Effector CD8-positive, alpha-beta T cell (primary cell): ENCODE measurements around the gene PGC.
"Not testable (repeated sequence)": the region's sequence is repeated elsewhere in the genome, so short reads cannot be mapped to it uniquely, and the experiment has no call there.

Experiments
- DNase-seq: peaks from one replicate; lab custom pipeline; 2025; lab: John Stamatoyannopoulos, UW

Gene PGC

GRCh38 chr6:41775293-41775882, 28.2 kb upstream of the PGC start:
- no peak for DNase-seq

GRCh38 chr6:41774841-41775240, 27.6 kb upstream of the PGC start:
- no peak for DNase-seq

- no peak for DNase-seq
Measured at GRCh38 chr6:41771058-41771983, 24.1 kb upstream of the PGC start.

- DNase-seq, result no peak
Measured at GRCh38 chr6:41770381-41771057, 23.3 kb upstream of the PGC start.

GRCh38 chr6:41769376-41769775, 22.2 kb upstream of the PGC start:
- no peak for DNase-seq

GRCh38 chr6:41768545-41769308, 21.5 kb upstream of the PGC start:
- DNase-seq, result no peak

- DNase-seq, result no peak
Measured at GRCh38 chr6:41767112-41767833, 20.1 kb upstream of the PGC start.

- DNase-seq, result not testable (repeated sequence)
Measured at GRCh38 chr6:41766043-41766664, 19.0 kb upstream of the PGC start.

- DNase-seq, result no peak
Measured at GRCh38 chr6:41763470-41763869, 16.3 kb upstream of the PGC start.

GRCh38 chr6:41759905-41760579, 12.8 kb upstream of the PGC start:
- DNase-seq, result no peak

GRCh38 chr6:41759106-41759904, 12.1 kb upstream of the PGC start:
- DNase-seq, result no peak

- no peak for DNase-seq
Measured at GRCh38 chr6:41758641-41759035, 11.4 kb upstream of the PGC start.

- DNase-seq, result no peak
Measured at GRCh38 chr6:41757931-41758640, 10.9 kb upstream of the PGC start.

GRCh38 chr6:41757271-41757670, 10.1 kb upstream of the PGC start:
- no peak for DNase-seq

- no peak for DNase-seq
Measured at GRCh38 chr6:41756354-41756753, 9.2 kb upstream of the PGC start.

- no peak for DNase-seq
Measured at GRCh38 chr6:41755895-41756294, 8.7 kb upstream of the PGC start.

- no peak for DNase-seq
Measured at GRCh38 chr6:41750374-41750773, 3.2 kb upstream of the PGC start.

GRCh38 chr6:41748542-41748941, 1.3 kb upstream of the PGC start:
- DNase-seq, result no peak

GRCh38 chr6:41748102-41748477, 893 bp upstream of the PGC start:
- DNase-seq, result no peak
